Activated T-cell treated with anti-CD3 and anti-CD28 coated beads, Interleukin-2, amount 50 U/mL, for 4 hours (primary cell): ENCODE measurements around the gene XKR7. TPM values are rescaled to one million over a fixed set of nuclear protein-coding genes. Genes with fewer than 3 reads are reported as not detected.

ENCODE experiments used
- ATAC-seq, 2 donors: fragments of 200-7000 bp; cut with Tn5 transposase; one replicate each; pipeline ENCODE4 v1.10.0; 2021
- DNase-seq: peaks from one replicate; pipeline ENCODE4 v3.0.0-alpha.2; 2020
- H3K27me3 Mint-ChIP-seq: one replicate; pipeline ENCODE4 v1.8.0; 2021; ENCODE audit warnings: low read depth, mixed read lengths
- H3K36me3 Mint-ChIP-seq: one replicate; pipeline ENCODE4 v1.8.0; 2022; ENCODE audit warnings: mixed read lengths; ENCODE audit not compliant: insufficient read depth
- H3K4me1 Mint-ChIP-seq: one replicate; pipeline ENCODE4 v1.8.0; 2021; ENCODE audit warnings: low read depth, mixed read lengths
- H3K4me3 Mint-ChIP-seq: one replicate; pipeline ENCODE4 v1.8.0; 2021; ENCODE audit warnings: mild to moderate bottlenecking, moderate library complexity, mixed read lengths
- H3K9me3 Mint-ChIP-seq: one replicate; pipeline ENCODE4 v1.8.0; 2021; ENCODE audit warnings: mixed read lengths
- total RNA-seq, 3 donors: library from RNA; stranded (reverse); gene quantifications; one replicate each; pipeline ENCODE4 v1.2.1, GENCODE V29; 2021

The XKR7 gene
- total RNA-seq, 3 donors from 2014 or later: not detected

- DNase-seq: no peak
- Mint-ChIP-seq H3K36me3 (no peaks in the 10 kb centered on the region), H3K27me3 (peaks cover 30% of the 10 kb centered on the region), H3K4me1 (no peaks in the 10 kb centered on the region), H3K4me3 (no peak overlapping the region), H3K9me3 (no peaks in the 10 kb centered on the region)
- ATAC-seq: no peak
Observed at GRCh38 chr20:31979713-31980426, 11.9 kb downstream of the XKR7 start.

GRCh38 chr20:31981784-31982183 is 13.8 kb downstream of the XKR7 start:
- ATAC-seq (no peak), DNase-seq (no peak)
- peaks cover 24% of the 10 kb centered on the region for H3K27me3 Mint-ChIP-seq
- no peaks in the 10 kb centered on the region for H3K36me3 Mint-ChIP-seq
- no peak overlapping the region for H3K4me3 Mint-ChIP-seq
- H3K4me1 Mint-ChIP-seq: no peaks in the 10 kb centered on the region
- no peaks in the 10 kb centered on the region for H3K9me3 Mint-ChIP-seq

DNA sequence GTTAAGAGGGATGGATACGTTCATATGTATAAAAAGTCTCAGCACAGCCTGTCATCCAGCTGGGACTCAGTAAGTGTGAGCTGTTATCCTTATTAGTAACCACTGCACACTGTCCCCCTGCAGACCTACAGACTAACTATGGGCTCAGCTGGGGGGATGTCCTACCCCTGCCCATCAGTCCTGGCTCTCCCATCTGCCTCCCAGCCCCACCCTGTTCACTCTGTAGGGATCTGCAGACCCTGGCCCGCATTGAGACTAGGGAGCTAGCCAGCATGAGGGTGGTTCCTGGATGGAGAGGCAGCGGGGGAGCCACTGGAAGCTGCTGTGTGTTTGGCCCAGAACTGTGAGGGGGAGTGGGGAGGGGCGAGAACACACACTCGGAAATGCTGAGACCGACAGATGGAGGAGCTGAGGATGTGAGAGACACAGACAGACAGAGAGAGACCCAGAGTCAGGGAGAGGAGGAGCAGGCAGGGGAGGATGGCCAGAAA is 17.1 kb downstream of the XKR7 start:
- Mint-ChIP-seq H3K27me3 (peaks cover 17% of the 10 kb centered on the region), H3K9me3 (no peaks in the 10 kb centered on the region), H3K36me3 (no peaks in the 10 kb centered on the region), H3K4me3 (no peak overlapping the region), H3K4me1 (no peaks in the 10 kb centered on the region)
- DNase-seq (no peak), ATAC-seq (no peak)

GRCh38 chr20:31987744-31988143 is 19.8 kb downstream of the XKR7 start:
- no peaks in the 10 kb centered on the region for H3K9me3 Mint-ChIP-seq
- no peak overlapping the region for H3K4me3 Mint-ChIP-seq
- no peak for DNase-seq
- no peaks in the 10 kb centered on the region for H3K4me1 Mint-ChIP-seq
- ATAC-seq: no peak
- H3K36me3 Mint-ChIP-seq: no peaks in the 10 kb centered on the region
- H3K27me3 Mint-ChIP-seq: peaks cover 9% of the 10 kb centered on the region

GRCh38 chr20:31988430-31989015 is 20.6 kb downstream of the XKR7 start:
- Mint-ChIP-seq H3K4me1 (no peaks in the 10 kb centered on the region), H3K9me3 (no peaks in the 10 kb centered on the region), H3K36me3 (no peaks in the 10 kb centered on the region), H3K4me3 (no peak overlapping the region), H3K27me3 (peaks cover 9% of the 10 kb centered on the region)
- ATAC-seq: no peak
- no peak for DNase-seq

GRCh38 chr20:31989030-31989645 is 21.2 kb downstream of the XKR7 start:
- H3K27me3 Mint-ChIP-seq: peaks cover 15% of the 10 kb centered on the region
- ATAC-seq (no peak), DNase-seq (no peak)
- no peaks in the 10 kb centered on the region for H3K4me1 Mint-ChIP-seq
- H3K36me3 Mint-ChIP-seq: no peaks in the 10 kb centered on the region
- H3K4me3 Mint-ChIP-seq: no peak overlapping the region
- H3K9me3 Mint-ChIP-seq: no peaks in the 10 kb centered on the region

DNA sequence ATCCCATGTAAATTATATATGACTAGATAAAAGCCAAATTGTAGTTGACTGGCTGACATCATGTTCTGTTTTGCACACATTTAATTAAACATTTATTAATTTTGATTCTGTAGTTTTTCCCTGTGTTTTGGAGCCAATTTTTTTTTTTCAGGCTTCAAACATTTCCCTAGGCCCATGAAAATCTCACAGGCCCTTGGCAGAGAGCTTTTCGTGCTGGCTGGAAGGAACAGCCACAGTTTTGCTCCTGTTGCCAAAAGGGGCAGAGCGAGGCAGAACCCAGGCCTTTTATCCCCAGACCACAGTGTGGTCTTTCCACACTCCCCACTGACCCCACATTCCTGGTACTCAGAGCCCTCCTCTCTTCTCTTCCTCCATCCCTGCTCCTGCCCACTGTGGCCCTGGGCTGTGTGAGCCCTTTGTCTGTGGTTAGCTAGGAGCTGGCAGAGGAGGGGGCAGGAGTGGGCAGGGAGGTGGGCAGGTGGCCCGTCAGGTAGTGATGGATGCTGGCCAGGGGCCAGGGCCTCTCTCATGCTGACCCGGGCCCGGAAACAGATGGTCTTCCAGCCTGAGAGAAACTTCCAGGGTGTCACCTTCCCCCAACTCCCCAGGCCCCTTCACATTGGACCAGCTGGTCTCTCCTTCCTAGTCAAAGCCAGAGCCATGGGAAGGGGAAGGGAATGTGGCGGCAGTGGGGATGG is 22.8 kb downstream of the XKR7 start:
- no peak overlapping the region for H3K4me3 Mint-ChIP-seq
- H3K27me3 Mint-ChIP-seq: peaks cover 26% of the 10 kb centered on the region
- H3K36me3 Mint-ChIP-seq: no peaks in the 10 kb centered on the region
- DNase-seq (no peak), ATAC-seq (no peak)
- no peaks in the 10 kb centered on the region for H3K9me3 Mint-ChIP-seq
- no peaks in the 10 kb centered on the region for H3K4me1 Mint-ChIP-seq

DNA sequence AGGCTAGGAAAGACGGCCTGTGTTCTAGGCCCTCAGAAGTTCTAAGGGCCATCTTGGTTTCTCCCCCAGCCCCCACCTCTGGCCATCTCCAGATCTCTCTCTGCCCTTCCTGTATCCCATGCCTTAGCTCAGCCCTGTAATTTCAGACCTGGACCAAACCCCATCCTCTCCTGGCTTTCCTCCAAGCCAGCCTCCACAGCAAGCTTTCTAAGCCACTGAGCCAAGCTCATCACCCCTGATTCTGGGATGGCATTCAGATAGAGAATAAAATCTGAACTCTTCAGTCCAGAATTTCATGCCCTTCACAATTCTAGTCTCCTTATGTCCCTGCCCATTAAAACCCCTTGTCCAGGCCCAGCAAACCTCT is 23.4 kb downstream of the XKR7 start:
- H3K27me3 Mint-ChIP-seq: peaks cover 31% of the 10 kb centered on the region
- ATAC-seq (no peak), DNase-seq (no peak)
- H3K4me1 Mint-ChIP-seq: no peaks in the 10 kb centered on the region
- no peaks in the 10 kb centered on the region for H3K36me3 Mint-ChIP-seq
- H3K9me3 Mint-ChIP-seq: no peaks in the 10 kb centered on the region
- H3K4me3 Mint-ChIP-seq: no peak overlapping the region

DNA sequence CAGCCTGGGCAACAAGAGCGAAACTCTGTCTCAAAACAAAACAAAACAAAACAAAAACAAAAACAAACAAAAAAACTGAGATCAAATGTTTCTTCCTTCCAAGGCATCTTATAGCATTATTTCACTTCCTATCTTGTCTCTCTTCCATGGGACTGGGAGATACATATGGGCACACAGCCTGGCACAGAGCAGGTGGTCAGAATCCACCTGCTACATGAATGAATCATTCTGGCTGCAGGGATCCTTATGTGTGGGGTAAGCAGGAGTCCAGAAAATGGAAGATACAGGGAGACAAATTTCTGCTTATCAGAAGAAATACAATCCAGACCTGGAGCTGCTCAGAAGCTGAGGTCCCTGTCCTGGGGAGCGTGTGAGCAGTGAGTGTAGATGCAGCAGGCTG is 24.1 kb downstream of the XKR7 start:
- no peaks in the 10 kb centered on the region for H3K36me3 Mint-ChIP-seq
- DNase-seq (no peak), ATAC-seq (no peak)
- no peaks in the 10 kb centered on the region for H3K4me1 Mint-ChIP-seq
- no peak overlapping the region for H3K4me3 Mint-ChIP-seq
- peaks cover 37% of the 10 kb centered on the region for H3K27me3 Mint-ChIP-seq
- no peaks in the 10 kb centered on the region for H3K9me3 Mint-ChIP-seq

DNA sequence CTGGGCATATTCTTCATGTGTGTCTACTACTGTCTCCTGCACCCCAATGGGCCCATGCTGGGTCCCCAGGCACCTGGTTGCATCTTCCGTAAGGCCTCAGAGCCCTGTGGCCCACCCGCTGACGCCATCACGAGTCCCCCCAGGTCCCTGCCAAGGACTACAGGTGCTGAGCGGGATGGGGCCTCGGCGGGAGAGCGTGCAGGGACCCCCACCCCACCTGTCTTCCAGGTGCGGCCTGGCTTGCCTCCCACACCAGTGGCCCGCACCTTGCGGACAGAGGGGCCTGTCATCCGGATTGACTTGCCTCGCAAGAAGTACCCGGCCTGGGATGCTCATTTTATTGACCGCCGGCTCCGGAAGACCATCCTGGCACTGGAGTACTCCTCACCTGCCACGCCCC is 29.0 kb downstream of the XKR7 start:
- peaks cover 39% of the 10 kb centered on the region for H3K27me3 Mint-ChIP-seq

GRCh38 chr20:31998246-31998645 is 30.3 kb downstream of the XKR7 start:
- DNase-seq: no peak
- peaks cover 33% of the 10 kb centered on the region for H3K27me3 Mint-ChIP-seq

More for the DNA sequence above, 29.0 kb downstream of the XKR7 start:
- Mint-ChIP-seq H3K4me1 (no peaks in the 10 kb centered on the region), H3K4me3 (no peak overlapping the region), H3K9me3 (no peaks in the 10 kb centered on the region), H3K36me3 (no peaks in the 10 kb centered on the region)
- ATAC-seq (no peak), DNase-seq (no peak)

DNA sequence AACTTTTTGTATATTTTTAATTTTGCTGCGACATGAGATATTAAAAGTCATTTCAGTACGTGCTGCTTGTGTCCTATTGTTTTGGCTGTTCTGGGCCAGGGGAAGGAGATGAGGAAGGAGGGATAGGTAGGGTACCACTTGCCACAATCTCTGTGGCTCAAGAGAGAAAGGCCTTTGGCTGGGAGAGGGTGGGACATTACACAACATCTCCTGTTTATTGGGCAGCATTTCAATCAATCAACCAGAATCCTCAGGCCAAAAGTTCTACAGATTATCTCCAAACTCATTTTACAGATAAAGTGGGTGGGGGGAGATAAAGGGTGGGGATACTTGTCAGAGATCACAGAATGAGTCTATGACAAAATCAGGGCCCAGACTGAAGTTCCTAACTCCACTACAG is 35.4 kb downstream of the XKR7 start:
- no peak overlapping the region for H3K4me3 Mint-ChIP-seq
- ATAC-seq (no peak), DNase-seq (no peak)
- no peaks in the 10 kb centered on the region for H3K27me3 Mint-ChIP-seq
- no peaks in the 10 kb centered on the region for H3K4me1 Mint-ChIP-seq
- H3K36me3 Mint-ChIP-seq: no peaks in the 10 kb centered on the region
- H3K9me3 Mint-ChIP-seq: no peaks in the 10 kb centered on the region

More at GRCh38 chr20:31998246-31998645, 30.3 kb downstream of the XKR7 start:
- Mint-ChIP-seq H3K9me3 (no peaks in the 10 kb centered on the region), H3K4me3 (no peak overlapping the region), H3K36me3 (no peaks in the 10 kb centered on the region), H3K4me1 (no peaks in the 10 kb centered on the region)
- no peak for ATAC-seq

GRCh38 chr20:32004963-32005362 is 37.0 kb downstream of the XKR7 start:
- no peaks in the 10 kb centered on the region for H3K9me3 Mint-ChIP-seq
- ATAC-seq (no peak), DNase-seq (no peak)
- H3K4me1 Mint-ChIP-seq: no peaks in the 10 kb centered on the region
- H3K36me3 Mint-ChIP-seq: no peaks in the 10 kb centered on the region
- H3K4me3 Mint-ChIP-seq: no peak overlapping the region
- H3K27me3 Mint-ChIP-seq: no peaks in the 10 kb centered on the region

DNA sequence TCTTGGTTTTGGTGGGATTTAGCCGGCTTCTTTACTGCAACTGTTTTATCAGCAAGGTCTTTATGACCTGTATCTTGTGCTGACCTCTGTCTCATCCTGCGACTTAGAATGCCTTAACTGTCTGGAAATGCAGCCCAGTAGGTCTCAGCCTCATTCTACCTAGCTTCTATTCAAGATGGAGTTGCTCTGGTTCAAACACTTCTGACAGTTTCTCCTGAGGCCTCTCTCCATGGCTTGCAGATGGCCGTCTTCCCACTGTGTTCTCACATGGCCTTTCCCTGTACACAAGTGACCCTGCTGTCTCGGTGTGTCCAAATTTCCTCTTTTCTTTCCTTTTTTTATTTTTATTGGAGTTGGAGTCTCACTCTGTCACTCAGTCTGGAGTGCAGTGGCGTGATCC is 38.1 kb downstream of the XKR7 start:
- no peaks in the 10 kb centered on the region for H3K9me3 Mint-ChIP-seq

More for the DNA sequence above, 38.1 kb downstream of the XKR7 start:
- DNase-seq (no peak), ATAC-seq (no peak)
- Mint-ChIP-seq H3K4me3 (no peak overlapping the region), H3K27me3 (no peaks in the 10 kb centered on the region), H3K36me3 (no peaks in the 10 kb centered on the region), H3K4me1 (no peaks in the 10 kb centered on the region)
